B cell (primary cell): ENCODE results near the gene DCBLD1. TPM values are rescaled to one million over a fixed set of nuclear protein-coding genes. Genes with fewer than 3 reads are reported as not detected.

Source experiments
- ATAC-seq: fragments of 200-7000 bp; cut with Tn5 transposase; one replicate; pipeline ENCODE4 v1.10.0; 2021; ENCODE audit warnings: low read depth, mild to moderate bottlenecking, moderate number of reproducible peaks, moderate library complexity
- CTCF ChIA-PET: fragments of 350-600 bp; sonication (Branson Sonifier 250); formaldehyde crosslinking; loops from one replicate; lab custom pipeline; 2021; ENCODE audit warnings: antibody characterized with exemption, inconsistent platforms; lab: Charles Lee
- POLR2A ChIA-PET: fragments of 350-600 bp; sonication (Branson Sonifier 250); formaldehyde crosslinking; loops from one replicate; lab custom pipeline; 2021; ENCODE audit warnings: antibody characterized with exemption; lab: Charles Lee
- DNase-seq: peaks from one replicate; pipeline ENCODE4 v3.0.0; 2013
- H2AFZ ChIP-seq: 2 replicates; pipeline ENCODE4 v1.6.1; 2012; ENCODE audit warnings: mild to moderate bottlenecking, low read depth, low read length; ENCODE audit not compliant: insufficient read depth, poor library complexity, severe bottlenecking
- H3K27ac ChIP-seq, 2 donors: 1 replicate in 1 of 2; 2 replicates in 1 of 2; pipeline ENCODE4 v1.5.1; 2012 to 2013; ENCODE audit warnings: low read length in 2 of 2, mild to moderate bottlenecking in 2 of 2, moderate library complexity in 1 of 2
- H3K27me3 ChIP-seq, 4 experiments: fragments of 200-600 bp in 1 of 4; sonication (generic) in 1 of 4; replicated peaks in 1 of 4; 1 replicate in 2 of 4; 2 replicates in 2 of 4; pipeline versions ENCODE4 v1.6.1 to v1.7.0; 2013 to 2016; ENCODE audit warnings: low read length in 3 of 4, mild to moderate bottlenecking in 2 of 4, mixed read lengths in 1 of 4, moderate library complexity in 1 of 4; ENCODE audit not compliant: insufficient read depth in 4 of 4, control insufficient read depth in 3 of 4; ENCODE audit errors: control extremely low read depth in 1 of 4
- H3K36me3 ChIP-seq, 2 experiments: replicated peaks in 1 of 2; 1 replicate in 1 of 2; 2 replicates in 1 of 2; pipeline versions ENCODE4 v1.6.1 to v1.7.1; 2013; ENCODE audit warnings: low read length in 1 of 2; ENCODE audit not compliant: insufficient read depth in 2 of 2, control insufficient read depth in 1 of 2; ENCODE audit errors: control extremely low read depth in 1 of 2, extremely low read depth in 1 of 2
- H3K4me1 ChIP-seq, 2 donors: fragments of 200-600 bp in 1 of 2; sonication (generic) in 1 of 2; 1 replicate in 1 of 2; 2 replicates in 1 of 2; pipeline versions ENCODE4 v1.5.1 to v1.6.1; 2013 to 2017; ENCODE audit warnings: low read length in 2 of 2; ENCODE audit not compliant: control insufficient read depth in 2 of 2, insufficient read depth in 2 of 2
- H3K4me2 ChIP-seq: replicated peaks from 2 replicates; pipeline ENCODE3; 2012; ENCODE audit warnings: mild to moderate bottlenecking, low read depth, low read length; ENCODE audit not compliant: poor library complexity, severe bottlenecking
- H3K4me3 ChIP-seq, 5 experiments: fragments of 200-600 bp in 1 of 5; sonication (generic) in 1 of 5; 1 replicate in 3 of 5; 2 replicates in 2 of 5; pipeline versions ENCODE4 v1.5.1 to v1.7.0; 2011 to 2016; ENCODE audit warnings: low read length in 4 of 5, mild to moderate bottlenecking in 4 of 5, low read depth in 2 of 5, control low read depth in 1 of 5, moderate library complexity in 1 of 5; ENCODE audit not compliant: insufficient read depth in 1 of 5; ENCODE audit errors: control extremely low read depth in 1 of 5, extremely low read depth in 1 of 5
- H3K79me2 ChIP-seq: fragments of 200-600 bp; sonication (generic); one replicate; pipeline ENCODE4 v1.6.0; 2016; ENCODE audit warnings: low read length; ENCODE audit not compliant: control insufficient read depth, insufficient read depth
- H3K9ac ChIP-seq: fragments of 200-600 bp; sonication (generic); 2 replicates; pipeline ENCODE4 v1.6.1; 2017; ENCODE audit warnings: mild to moderate bottlenecking, low read length, moderate library complexity
- H3K9me3 ChIP-seq, 3 donors: one replicate each; pipeline versions ENCODE4 v1.6.1 to v1.7.1; 2013; ENCODE audit warnings: low read length in 2 of 3; ENCODE audit not compliant: control insufficient read depth in 2 of 3, insufficient read depth in 1 of 3; ENCODE audit errors: control extremely low read depth in 1 of 3
- H4K20me1 ChIP-seq: 2 replicates; pipeline ENCODE4 v1.6.0; 2012; ENCODE audit warnings: mild to moderate bottlenecking, low read length; ENCODE audit not compliant: insufficient read depth, control insufficient read depth, poor library complexity, severe bottlenecking
- H3K27ac Mint-ChIP-seq: one replicate; pipeline ENCODE4 v1.8.0; 2021; ENCODE audit warnings: mixed read lengths
- H3K27me3 Mint-ChIP-seq: one replicate; pipeline ENCODE4 v1.8.0; 2021; ENCODE audit warnings: mixed read lengths
- H3K4me1 Mint-ChIP-seq: one replicate; pipeline ENCODE4 v1.8.0; 2021; ENCODE audit warnings: mixed read lengths
- H3K4me3 Mint-ChIP-seq: one replicate; pipeline ENCODE4 v1.8.0; 2021; ENCODE audit warnings: mixed read lengths
- H3K9me3 Mint-ChIP-seq: one replicate; pipeline ENCODE4 v1.8.0; 2022; ENCODE audit warnings: mixed read lengths; ENCODE audit not compliant: insufficient read depth
- EZH2 ChIP-seq: IDR thresholded peaks from 2 replicates; pipeline ENCODE4 v1.6.1; 2012; ENCODE audit warnings: borderline replicate concordance, low read depth, mild to moderate bottlenecking, moderate library complexity, low read length; ENCODE audit not compliant: insufficient read depth, poor library complexity, severe bottlenecking
- WGBS: methylation state at CpG from one replicate; pipeline ENCODE4 v1.1.5; 2013; ENCODE audit warnings: missing lambda C conversion rate; ENCODE audit not compliant: insufficient coverage; 5-methylcytosine and 5-hydroxymethylcytosine counted together
- intact Hi-C: fragments of 100-400 bp; cut with micrococcal nuclease; formaldehyde crosslinking; loops from one replicate; pipeline ENCODE4 v1.10.0; 2022
- polyA plus RNA-seq: library from polyadenylated mRNA; depleted of rRNA; stranded (reverse); fragments of >200 nt; gene quantifications from 2 replicates; pipeline ENCODE4 v1.2.3, GENCODE V29; 2012
- total RNA-seq, 2 donors: library from RNA; stranded (reverse); fragments of 120-200 nt in 1 of 2; gene quantifications; 1 replicate in 1 of 2; 2 replicates in 1 of 2; pipeline versions ENCODE4 v1.2.3 to v1.2.4, GENCODE V29; 2013 to 2022
- TF ChIP-seq, protein P1 (sequence below): fragments of 200-600 bp; IDR thresholded peaks from one replicate; pipeline ENCODE4 v1.8.0; 2022; ENCODE audit warnings: antibody characterized with exemption, mild to moderate bottlenecking

Gene DCBLD1
- total and polyA plus RNA-seq, 2 donors (not counting 1 experiment from before 2014, with no cell fraction given): 0.21 to 0.37 TPM

DNA sequence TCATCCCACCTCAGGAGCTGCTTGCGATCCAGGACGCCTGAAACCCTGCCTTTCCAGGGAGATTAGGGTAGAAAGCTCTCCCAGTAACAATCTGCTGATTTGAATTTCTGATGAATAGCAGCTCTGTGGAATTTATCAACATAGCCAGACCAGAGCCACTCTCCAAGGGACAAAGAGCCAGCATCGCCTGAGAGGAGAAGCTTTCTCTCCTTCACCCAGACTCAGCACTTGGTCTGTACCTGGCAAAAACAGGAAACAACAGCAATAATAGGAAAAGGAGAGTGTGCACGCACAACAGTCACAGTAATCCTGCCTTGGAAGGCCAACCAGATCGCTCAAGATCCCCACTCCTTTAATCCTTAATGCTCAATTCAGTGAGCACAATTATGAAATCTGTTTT, 34.5 kb upstream of the DCBLD1 start:
- no peaks in the 10 kb centered on the region for H3K4me1 Mint-ChIP-seq
- H3K27ac Mint-ChIP-seq: no peak overlapping the region
- H3K27me3 Mint-ChIP-seq: peaks cover 26% of the 10 kb centered on the region
- intact Hi-C loops: loop anchor here (2.0 kb wide), 1 partner anchor 1663 kb away; no protein-coding TSS in a partner anchor
- Histone ChIP-seq H4K20me1 (no peaks in the 10 kb centered on the region), H3K36me3 (no peaks in the 10 kb centered on the region), H3K9me3 (no peaks in the 10 kb centered on the region), H2AFZ (no peak overlapping the region), H3K4me1 (no peaks in the 10 kb centered on the region), H3K79me2 (no peaks in the 10 kb centered on the region), H3K9ac (no peak overlapping the region), H3K4me2 (no peak overlapping the region), H3K27me3 (peaks cover 0 to 17% (median 5%) of the 10 kb centered on the region in 4 experiments), H3K4me3 (no peak overlapping the region), H3K27ac (no peak overlapping the region)
- WGBS: 77% methylated on average over 4 of the region's 5 CpGs
- H3K9me3 Mint-ChIP-seq: no peaks in the 10 kb centered on the region
- POLR2A ChIA-PET: no interaction called here
- no peak for ATAC-seq
- no peak overlapping the region for H3K4me3 Mint-ChIP-seq
- DNase-seq: no peak
- CTCF ChIA-PET: interaction anchor here (1.1 to 1.8 kb wide), 2 partner anchors 10 to 157 kb away, joined by 4 to 5 read pairs; no protein-coding TSS in a partner anchor
- TF ChIP-seq, protein P1, sequence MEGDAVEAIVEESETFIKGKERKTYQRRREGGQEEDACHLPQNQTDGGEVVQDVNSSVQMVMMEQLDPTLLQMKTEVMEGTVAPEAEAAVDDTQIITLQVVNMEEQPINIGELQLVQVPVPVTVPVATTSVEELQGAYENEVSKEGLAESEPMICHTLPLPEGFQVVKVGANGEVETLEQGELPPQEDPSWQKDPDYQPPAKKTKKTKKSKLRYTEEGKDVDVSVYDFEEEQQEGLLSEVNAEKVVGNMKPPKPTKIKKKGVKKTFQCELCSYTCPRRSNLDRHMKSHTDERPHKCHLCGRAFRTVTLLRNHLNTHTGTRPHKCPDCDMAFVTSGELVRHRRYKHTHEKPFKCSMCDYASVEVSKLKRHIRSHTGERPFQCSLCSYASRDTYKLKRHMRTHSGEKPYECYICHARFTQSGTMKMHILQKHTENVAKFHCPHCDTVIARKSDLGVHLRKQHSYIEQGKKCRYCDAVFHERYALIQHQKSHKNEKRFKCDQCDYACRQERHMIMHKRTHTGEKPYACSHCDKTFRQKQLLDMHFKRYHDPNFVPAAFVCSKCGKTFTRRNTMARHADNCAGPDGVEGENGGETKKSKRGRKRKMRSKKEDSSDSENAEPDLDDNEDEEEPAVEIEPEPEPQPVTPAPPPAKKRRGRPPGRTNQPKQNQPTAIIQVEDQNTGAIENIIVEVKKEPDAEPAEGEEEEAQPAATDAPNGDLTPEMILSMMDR: no peak
- no peak for TF ChIP-seq EZH2

DNA sequence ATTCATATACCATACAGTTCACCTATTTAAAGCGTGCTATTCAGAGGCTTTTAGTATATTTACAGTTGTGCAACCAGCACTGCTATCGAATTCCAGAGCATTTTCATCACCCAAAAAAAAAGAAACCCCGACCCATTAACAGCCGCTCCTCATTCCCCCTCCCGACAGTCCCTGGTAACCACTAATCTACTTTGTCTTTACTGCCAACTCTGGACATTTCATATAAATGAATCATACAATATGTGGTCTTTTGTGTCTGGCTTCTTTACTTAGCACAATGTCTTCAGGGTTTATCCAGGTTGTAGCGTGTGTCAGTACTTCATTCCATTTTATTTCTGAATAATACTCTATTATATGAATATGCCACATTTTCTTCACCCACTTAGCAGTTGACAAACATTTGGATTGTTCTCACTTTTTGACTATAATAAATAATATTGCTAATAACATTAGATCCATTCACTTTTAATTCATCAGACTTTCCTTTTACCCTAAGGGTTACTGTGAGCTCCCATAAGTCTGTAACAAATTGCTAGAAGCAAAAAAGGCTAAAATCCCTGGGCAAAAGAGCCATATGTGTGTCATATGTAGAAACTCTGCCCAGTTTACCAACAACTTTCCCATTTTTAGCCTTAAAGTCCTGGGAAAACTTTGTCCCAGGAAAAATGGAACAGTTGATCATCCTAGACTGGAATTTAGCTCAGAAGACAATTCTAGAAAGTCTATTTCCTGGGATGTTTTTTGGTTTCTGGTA, 33.6 kb upstream of the DCBLD1 start:
- no peak overlapping the region for H3K4me3 ChIP-seq
- no peaks in the 10 kb centered on the region for H3K79me2 ChIP-seq
- intact Hi-C loops: loop anchor here (2.0 kb wide), 1 partner anchor 1662 kb away; no protein-coding TSS in a partner anchor
- H2AFZ ChIP-seq: no peak overlapping the region
- H3K4me2 ChIP-seq: no peak overlapping the region
- ChIA-PET CTCF (interaction anchor here (0.8 to 4.7 kb wide), 11 partner anchors 75 to 380 kb away, joined by 3 to 64 read pairs (median 3); partner anchors contain the start of gene GOPC), POLR2A (no interaction called here)
- no peaks in the 10 kb centered on the region for H3K36me3 ChIP-seq
- no CpG with 5 or more reads among the region's 6 CpGs for WGBS
- ATAC-seq (no peak), DNase-seq (no peak)
- TF ChIP-seq, protein P1: no peak
- no peak for TF ChIP-seq EZH2
- Mint-ChIP-seq H3K4me1 (no peaks in the 10 kb centered on the region), H3K27me3 (peaks cover 28% of the 10 kb centered on the region), H3K4me3 (no peak overlapping the region), H3K27ac (no peak overlapping the region), H3K9me3 (no peaks in the 10 kb centered on the region)
- no peaks in the 10 kb centered on the region for H4K20me1 ChIP-seq
- H3K9me3 ChIP-seq: no peaks in the 10 kb centered on the region
- peaks cover 0 to 17% (median 5%) of the 10 kb centered on the region in 4 experiments for H3K27me3 ChIP-seq
- no peaks in the 10 kb centered on the region for H3K4me1 ChIP-seq
- H3K27ac ChIP-seq: no peak overlapping the region
- no peak overlapping the region for H3K9ac ChIP-seq
